Measurements from ENCODE around the gene TRIM62. TPM values are rescaled to one million over a fixed set of nuclear protein-coding genes. Genes with fewer than 3 reads are reported as not detected.

The TRIM62 gene
- total RNA-seq, 1 donor from 2014 or later: 78.7 TPM

DNA sequence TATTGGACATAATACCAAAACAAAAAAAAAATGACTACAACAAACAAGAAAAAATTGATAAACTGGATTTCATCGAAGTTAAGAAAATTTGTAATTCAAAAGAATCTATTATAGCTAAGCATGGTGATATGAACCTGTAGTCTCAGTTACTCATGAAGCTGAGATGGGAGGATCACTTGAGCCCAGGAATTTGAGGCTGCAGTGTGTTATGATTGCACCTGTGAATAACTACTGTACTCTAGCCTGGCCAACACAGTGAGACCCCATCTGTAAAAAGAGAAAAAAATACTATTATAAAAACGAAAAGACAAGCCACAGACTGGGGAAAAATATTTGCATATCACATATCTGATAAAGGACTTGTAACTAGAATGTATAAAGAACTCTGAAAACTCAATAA, 24.5 kb upstream of the TRIM62 start:
- Mint-ChIP-seq H3K4me3 (ENCODE audit: unreplicated experiment) (no peak overlapping the region), H3K27me3 (ENCODE audit: unreplicated experiment) (peaks cover 71% of the 10 kb centered on the region), H3K4me1 (ENCODE audit: unreplicated experiment) (no peaks in the 10 kb centered on the region), H3K9me3 (ENCODE audit: unreplicated experiment) (no peaks in the 10 kb centered on the region), H3K27ac (ENCODE audit: unreplicated experiment) (no peak overlapping the region), H3K36me3 (ENCODE audit: unreplicated experiment) (peaks cover 2% of the 10 kb centered on the region)
- TF ChIP-seq, protein P1, sequence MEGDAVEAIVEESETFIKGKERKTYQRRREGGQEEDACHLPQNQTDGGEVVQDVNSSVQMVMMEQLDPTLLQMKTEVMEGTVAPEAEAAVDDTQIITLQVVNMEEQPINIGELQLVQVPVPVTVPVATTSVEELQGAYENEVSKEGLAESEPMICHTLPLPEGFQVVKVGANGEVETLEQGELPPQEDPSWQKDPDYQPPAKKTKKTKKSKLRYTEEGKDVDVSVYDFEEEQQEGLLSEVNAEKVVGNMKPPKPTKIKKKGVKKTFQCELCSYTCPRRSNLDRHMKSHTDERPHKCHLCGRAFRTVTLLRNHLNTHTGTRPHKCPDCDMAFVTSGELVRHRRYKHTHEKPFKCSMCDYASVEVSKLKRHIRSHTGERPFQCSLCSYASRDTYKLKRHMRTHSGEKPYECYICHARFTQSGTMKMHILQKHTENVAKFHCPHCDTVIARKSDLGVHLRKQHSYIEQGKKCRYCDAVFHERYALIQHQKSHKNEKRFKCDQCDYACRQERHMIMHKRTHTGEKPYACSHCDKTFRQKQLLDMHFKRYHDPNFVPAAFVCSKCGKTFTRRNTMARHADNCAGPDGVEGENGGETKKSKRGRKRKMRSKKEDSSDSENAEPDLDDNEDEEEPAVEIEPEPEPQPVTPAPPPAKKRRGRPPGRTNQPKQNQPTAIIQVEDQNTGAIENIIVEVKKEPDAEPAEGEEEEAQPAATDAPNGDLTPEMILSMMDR (IDR thresholded peaks at IDR 0.05): no peak
- DNase-seq (ENCODE audit: extremely low spot score, unreplicated experiment): no peak

DNA sequence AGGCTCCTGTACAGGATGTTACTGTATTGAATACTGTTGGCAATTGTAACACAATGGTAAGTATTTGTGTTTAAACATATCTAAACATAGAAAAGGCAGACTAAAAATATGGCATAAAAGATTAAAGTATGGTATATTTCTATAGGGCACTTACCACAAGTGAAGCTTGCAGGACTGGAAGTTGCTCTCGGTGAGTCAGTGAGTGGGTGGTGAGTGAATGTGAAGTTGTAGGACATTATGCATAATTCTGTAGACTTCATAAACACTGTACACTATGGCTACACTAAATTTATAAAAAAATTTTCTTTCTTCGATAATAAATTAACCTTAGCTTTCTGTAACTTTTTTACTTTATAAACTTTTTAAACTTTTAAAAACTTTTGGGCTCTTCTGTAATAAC, 13.7 kb upstream of the TRIM62 start:
- TF ChIP-seq, protein P1 (IDR thresholded peaks at IDR 0.05): no peak
- Mint-ChIP-seq H3K4me1 (ENCODE audit: unreplicated experiment) (no peaks in the 10 kb centered on the region), H3K27me3 (ENCODE audit: unreplicated experiment) (peaks cover 40% of the 10 kb centered on the region), H3K9me3 (ENCODE audit: unreplicated experiment) (peaks cover 11% of the 10 kb centered on the region), H3K27ac (ENCODE audit: unreplicated experiment) (no peak overlapping the region), H3K4me3 (ENCODE audit: unreplicated experiment) (no peak overlapping the region), H3K36me3 (ENCODE audit: unreplicated experiment) (no peaks in the 10 kb centered on the region)
- DNase-seq (ENCODE audit: extremely low spot score, unreplicated experiment): no peak

DNA sequence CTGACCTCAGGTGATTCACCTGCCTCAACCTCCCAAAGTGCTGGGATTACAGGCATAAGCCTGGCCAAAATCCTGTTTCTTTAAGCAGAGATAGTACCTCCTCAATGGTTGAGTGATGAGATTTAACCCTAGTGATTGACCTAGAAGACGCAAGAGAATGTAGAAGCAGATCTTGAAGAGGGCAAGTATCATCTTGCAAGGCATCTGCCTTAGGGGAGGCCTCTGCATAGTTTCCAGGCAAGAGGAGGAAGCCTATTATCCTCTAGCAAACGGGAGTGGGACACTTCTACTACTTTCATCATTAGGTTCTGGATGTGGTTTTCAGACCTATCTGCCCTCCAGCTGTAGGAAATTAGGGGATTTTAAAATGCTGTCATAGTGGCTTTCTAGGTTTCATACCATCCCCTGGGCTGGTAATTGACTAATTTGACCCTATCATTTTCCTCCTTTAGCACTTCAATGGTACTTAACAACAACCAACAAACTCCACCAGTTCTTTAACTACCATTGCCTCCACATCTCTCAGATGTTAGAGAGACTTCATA, 10.0 kb upstream of the TRIM62 start:
- H3K4me1 Mint-ChIP-seq (ENCODE audit: unreplicated experiment): no peaks in the 10 kb centered on the region
- no peak for DNase-seq (ENCODE audit: extremely low spot score, unreplicated experiment)
- TF ChIP-seq, protein P1 (IDR thresholded peaks at IDR 0.05): no peak
- H3K27me3 Mint-ChIP-seq (ENCODE audit: unreplicated experiment): peaks cover 22% of the 10 kb centered on the region
- no peaks in the 10 kb centered on the region for H3K9me3 Mint-ChIP-seq (ENCODE audit: unreplicated experiment)
- no peak overlapping the region for H3K4me3 Mint-ChIP-seq (ENCODE audit: unreplicated experiment)
- H3K36me3 Mint-ChIP-seq (ENCODE audit: unreplicated experiment): no peaks in the 10 kb centered on the region
- no peak overlapping the region for H3K27ac Mint-ChIP-seq (ENCODE audit: unreplicated experiment)

DNA sequence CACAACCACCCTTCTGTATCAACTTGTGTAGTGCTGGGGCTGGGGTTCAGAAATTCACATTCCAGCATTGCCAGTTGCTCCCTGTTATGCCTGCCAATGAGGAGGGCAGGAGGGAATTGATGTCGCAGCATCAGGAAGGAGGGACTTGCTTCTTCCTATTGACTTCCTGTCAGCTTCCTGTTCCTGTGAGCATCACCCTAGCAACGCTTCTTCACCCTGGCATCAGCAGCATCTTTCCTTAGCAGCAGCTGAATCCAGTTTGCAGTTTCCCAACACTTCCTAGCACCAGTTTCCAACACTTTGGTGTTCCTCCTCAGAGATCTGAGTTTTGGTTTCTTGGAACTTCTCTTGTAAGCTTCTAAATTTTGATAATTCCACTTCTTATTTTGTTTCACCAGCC, 8.9 kb upstream of the TRIM62 start:
- TF ChIP-seq, protein P1 (IDR thresholded peaks at IDR 0.05): no peak
- H3K27me3 Mint-ChIP-seq (ENCODE audit: unreplicated experiment): peaks cover 22% of the 10 kb centered on the region
- H3K4me3 Mint-ChIP-seq (ENCODE audit: unreplicated experiment): no peak overlapping the region
- H3K4me1 Mint-ChIP-seq (ENCODE audit: unreplicated experiment): no peaks in the 10 kb centered on the region
- no peak for DNase-seq (ENCODE audit: extremely low spot score, unreplicated experiment)
- H3K36me3 Mint-ChIP-seq (ENCODE audit: unreplicated experiment): no peaks in the 10 kb centered on the region
- H3K9me3 Mint-ChIP-seq (ENCODE audit: unreplicated experiment): no peaks in the 10 kb centered on the region
- no peak overlapping the region for H3K27ac Mint-ChIP-seq (ENCODE audit: unreplicated experiment)

DNA sequence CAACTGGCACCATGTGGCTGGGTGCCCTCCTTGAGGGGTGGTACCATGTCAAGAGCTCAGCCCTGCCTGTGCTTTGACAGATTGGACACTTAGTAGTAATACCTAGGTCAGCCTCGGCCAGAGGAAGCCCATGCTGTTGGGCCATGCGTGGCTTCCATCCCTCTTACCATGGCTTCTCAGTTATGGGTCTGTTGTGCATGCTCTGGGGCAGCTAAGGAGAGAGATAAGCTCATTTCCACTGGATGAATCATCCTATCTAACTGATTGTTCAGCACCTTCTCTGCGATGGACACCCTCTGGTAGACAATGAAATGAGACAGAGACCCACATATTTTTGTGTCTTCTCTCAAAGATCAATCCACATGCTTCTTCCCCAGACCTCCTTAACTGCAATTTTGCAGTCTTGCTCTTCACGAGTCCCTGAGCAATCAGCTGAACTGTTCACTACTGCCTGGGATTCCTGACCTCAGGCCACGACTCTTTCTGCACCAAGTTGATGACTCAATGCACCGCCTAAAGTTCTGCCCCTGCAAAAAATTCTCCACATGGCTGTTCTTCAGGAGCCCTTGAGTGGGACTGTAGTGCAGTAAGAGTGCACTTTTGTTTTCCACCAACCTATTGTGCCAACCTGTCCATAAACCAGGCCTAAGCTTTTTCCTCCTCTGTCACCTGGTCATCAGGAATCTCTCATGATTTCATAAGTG, 6.9 kb upstream of the TRIM62 start:
- no peaks in the 10 kb centered on the region for H3K9me3 Mint-ChIP-seq (ENCODE audit: unreplicated experiment)
- no peaks in the 10 kb centered on the region for H3K4me1 Mint-ChIP-seq (ENCODE audit: unreplicated experiment)
- TF ChIP-seq, protein P1 (IDR thresholded peaks at IDR 0.05): no peak
- no peak overlapping the region for H3K27ac Mint-ChIP-seq (ENCODE audit: unreplicated experiment)
- H3K4me3 Mint-ChIP-seq (ENCODE audit: unreplicated experiment): no peak overlapping the region
- DNase-seq (ENCODE audit: extremely low spot score, unreplicated experiment): no peak
- H3K27me3 Mint-ChIP-seq (ENCODE audit: unreplicated experiment): peaks cover 13% of the 10 kb centered on the region
- no peaks in the 10 kb centered on the region for H3K36me3 Mint-ChIP-seq (ENCODE audit: unreplicated experiment)
